Mammary epithelial cell (primary cell): Measurements from ENCODE around the gene NOL4L.

Experiments
- CTCF ChIP-seq, 2 donors: IDR thresholded peaks in 1 of 2; conservative IDR thresholded peaks in 1 of 2; 2 replicates each; pipeline ENCODE4 v1.5.1; 2011 to 2012; ENCODE audit warnings: inconsistent platforms in 2 of 2, low read length in 2 of 2, mild to moderate bottlenecking in 2 of 2, control low read depth in 1 of 2, low read depth in 1 of 2; ENCODE audit not compliant: insufficient read depth in 1 of 2; ENCODE audit errors: extremely low read depth in 1 of 2
- EZH2 ChIP-seq: IDR thresholded peaks from 2 replicates; pipeline ENCODE4 v1.6.1; 2012; ENCODE audit warnings: low read length, inconsistent platforms, borderline replicate concordance

GRCh38 chr20:32439132-32439829 lies 145.9 kb downstream of the NOL4L start:
- TF ChIP-seq CTCF (conservative IDR thresholded peaks at IDR 0.05 in 1 of 2, IDR thresholded peaks at IDR 0.05 in 1 of 2; ENCODE audit: extremely low read depth in 1 of 2, insufficient read depth in 1 of 2, low read depth in 1 of 2, low read length in 2 of 2) (no peak), EZH2 (no peak)
